Endothelial cell of umbilical vein (primary cell): Measurements from ENCODE around the gene SLC15A5. TPM values are rescaled to one million over a fixed set of nuclear protein-coding genes. Genes with fewer than 3 reads are reported as not detected.

Source experiments
- BruUV-seq: library from RNA; stranded (reverse); fragments of 400-500 nt; replicated peaks from 2 replicates; lab custom pipeline; 2021; lab: Mats Ljungman, UMichigan
- CTCF ChIA-PET: fragments of 300-600, 350-600 bp; sonication (Branson Sonifier 250); formaldehyde crosslinking; loops from one replicate; lab custom pipeline; 2021; ENCODE audit warnings: antibody characterized with exemption, inconsistent platforms; lab: Charles Lee
- POLR2A ChIA-PET: fragments of 300-600, 350-600 bp; sonication (Branson Sonifier 250); formaldehyde crosslinking; loops from one replicate; lab custom pipeline; 2021; ENCODE audit warnings: antibody characterized with exemption, inconsistent platforms; lab: Charles Lee
- DNase-seq: peaks from one replicate; pipeline ENCODE4 v3.0.0-alpha.2; 2011; ENCODE audit warnings: low read depth, low spot score
- FAIRE-seq: peaks from 2 replicates; lab custom pipeline; 2011; peaks lifted over from hg19 to GRCh38; lab: Jason Lieb, UNC
- H2AFZ ChIP-seq: 2 replicates; pipeline ENCODE4 v1.6.0; 2012; ENCODE audit warnings: low read depth, low read length, control low read depth, inconsistent platforms
- H3K27ac ChIP-seq: 2 replicates; pipeline ENCODE4 v1.5.1; 2011; ENCODE audit warnings: low read depth, mild to moderate bottlenecking, control low read depth, low read length, moderate library complexity; ENCODE audit not compliant: insufficient read depth
- H3K27me3 ChIP-seq, 2 experiments: 2 replicates each; pipeline versions ENCODE4 v1.6.0 to v1.6.1; 2011; ENCODE audit warnings: low read length in 2 of 2, mixed read lengths in 1 of 2; ENCODE audit not compliant: control insufficient read depth in 2 of 2, insufficient read depth in 2 of 2
- H3K36me3 ChIP-seq, 2 experiments: 2 replicates in 1 of 2; 3 replicates in 1 of 2; pipeline ENCODE4 v1.5.1; 2011; ENCODE audit warnings: low read length in 2 of 2, mild to moderate bottlenecking in 1 of 2, moderate library complexity in 1 of 2; ENCODE audit not compliant: control insufficient read depth in 2 of 2, insufficient read depth in 2 of 2; ENCODE audit errors: extremely low read depth in 1 of 2
- H3K4me1 ChIP-seq: 3 replicates; pipeline ENCODE4 v1.5.1; 2011; ENCODE audit warnings: mild to moderate bottlenecking, low read length; ENCODE audit not compliant: control insufficient read depth, insufficient read depth; ENCODE audit errors: extremely low read depth
- H3K4me2 ChIP-seq: 2 replicates; pipeline ENCODE4 v1.6.1; 2011; ENCODE audit warnings: low read length, control low read depth, mixed read lengths; ENCODE audit not compliant: insufficient read depth
- H3K4me3 ChIP-seq, 3 experiments: fragments of 200-600 bp in 1 of 3; sonication (generic), shearing (Covaris generic) in 1 of 3; replicated peaks in 1 of 3; 2 replicates each; pipeline ENCODE4 v1.5.1; 2011 to 2016; ENCODE audit warnings: control low read depth in 3 of 3, low read length in 3 of 3, mild to moderate bottlenecking in 2 of 3, inconsistent platforms in 1 of 3, low read depth in 1 of 3, moderate library complexity in 1 of 3; ENCODE audit not compliant: insufficient read depth in 1 of 3
- H3K79me2 ChIP-seq: 2 replicates; pipeline ENCODE4 v1.6.0; 2012; ENCODE audit warnings: low read length, inconsistent platforms; ENCODE audit not compliant: control insufficient read depth, insufficient read depth
- H3K9ac ChIP-seq: replicated peaks from 2 replicates; pipeline ENCODE3; 2011; ENCODE audit warnings: low read length, control low read depth; ENCODE audit not compliant: insufficient read depth; ENCODE audit errors: extremely low read depth
- H3K9me1 ChIP-seq: replicated peaks from 3 replicates; pipeline ENCODE4 v1.6.0; 2011; ENCODE audit warnings: mild to moderate bottlenecking, low read length; ENCODE audit not compliant: control insufficient read depth, insufficient read depth; ENCODE audit errors: extremely low read depth
- H3K9me3 ChIP-seq: replicated peaks from 2 replicates; pipeline ENCODE4 v1.5.1; 2012; ENCODE audit warnings: low read length, inconsistent platforms; ENCODE audit not compliant: control insufficient read depth, insufficient read depth
- H4K20me1 ChIP-seq: replicated peaks from 2 replicates; pipeline ENCODE3; 2011; ENCODE audit warnings: mild to moderate bottlenecking, low read length; ENCODE audit not compliant: control insufficient read depth, insufficient read depth; ENCODE audit errors: extremely low read depth
- EZH2 ChIP-seq: IDR thresholded peaks from 2 replicates; pipeline ENCODE4 v1.6.1; 2012; ENCODE audit warnings: borderline replicate concordance, low read depth, mild to moderate bottlenecking, moderate library complexity, low read length, inconsistent platforms; ENCODE audit not compliant: severe bottlenecking
- FOS ChIP-seq: IDR thresholded peaks from 2 replicates; pipeline ENCODE4 v1.6.1; 2011; ENCODE audit warnings: mild to moderate bottlenecking, low read length, moderate library complexity, borderline replicate concordance; ENCODE audit not compliant: insufficient read depth
- GATA2 ChIP-seq: IDR thresholded peaks from 2 replicates; pipeline ENCODE4 v1.7.0; 2011; ENCODE audit warnings: low read depth, mild to moderate bottlenecking, moderate library complexity, mixed read lengths, low read length; ENCODE audit not compliant: insufficient read length, insufficient read depth
- JUN ChIP-seq: IDR thresholded peaks from 2 replicates; pipeline ENCODE4 v1.6.1; 2011; ENCODE audit warnings: borderline replicate concordance, low read depth; ENCODE audit not compliant: insufficient read length, insufficient read depth
- MYC ChIP-seq: IDR thresholded peaks from one replicate; pipeline ENCODE4 v1.6.1; 2011; ENCODE audit warnings: mild to moderate bottlenecking, low read depth, low read length
- POLR2A ChIP-seq: IDR thresholded peaks from 2 replicates; pipeline ENCODE4 v1.6.1; 2012; ENCODE audit warnings: low read depth, mild to moderate bottlenecking, control low read depth, low read length
- POLR2AphosphoS5 ChIP-seq: IDR thresholded peaks from 2 replicates; pipeline ENCODE4 v1.6.1; 2012; ENCODE audit warnings: low read depth, mild to moderate bottlenecking, control low read depth, low read length, moderate library complexity; ENCODE audit not compliant: insufficient read depth
- dilution Hi-C: fragments of 300-500 bp; cut with MboI; formaldehyde crosslinking; loops from one replicate; pipeline ENCODE4 v1.15.0; 2019; ENCODE audit warnings: low sequenced_read_pairs; ENCODE audit not compliant: extremely low pct_ligation_motif_present
- intact Hi-C: fragments of 100-400 bp; cut with micrococcal nuclease; formaldehyde crosslinking; loops from one replicate; pipeline ENCODE4 v1.10.0; 2022
- polyA plus RNA-seq, 4 experiments: library from polyadenylated mRNA; depleted of rRNA in 3 of 4; stranded (reverse) in 3 of 4; unstranded in 1 of 4; fragments of >200 nt; gene quantifications; 2 replicates each; pipeline versions ENCODE4 v1.2.1 to v1.2.3, GENCODE V29; 2011 to 2012; ENCODE audit warnings: missing spikeins in 1 of 4
- total RNA-seq: library from RNA; stranded (reverse); gene quantifications from 2 replicates; pipeline ENCODE4 v1.2.3, GENCODE V29; 2021
- TF ChIP-seq, protein P1 (sequence below): IDR thresholded peaks from 2 replicates; pipeline ENCODE4 v1.6.1; 2011; ENCODE audit not compliant: insufficient read depth, insufficient read length
- TF ChIP-seq, protein P2 (sequence below), 2 donors: IDR thresholded peaks; 1 replicate in 1 of 2; 2 replicates in 1 of 2; pipeline ENCODE4 v1.5.1; 2011; ENCODE audit warnings: low read length in 2 of 2, mild to moderate bottlenecking in 2 of 2, moderate library complexity in 2 of 2, control low read depth in 1 of 2, inconsistent platforms in 1 of 2, low read depth in 1 of 2; ENCODE audit not compliant: insufficient read depth in 1 of 2; ENCODE audit errors: extremely low read depth in 1 of 2

The SLC15A5 gene
- total and polyA plus RNA-seq, 2 donors (not counting 3 experiments of a cell fraction or from before 2014, with no cell fraction given), result not detected

DNA sequence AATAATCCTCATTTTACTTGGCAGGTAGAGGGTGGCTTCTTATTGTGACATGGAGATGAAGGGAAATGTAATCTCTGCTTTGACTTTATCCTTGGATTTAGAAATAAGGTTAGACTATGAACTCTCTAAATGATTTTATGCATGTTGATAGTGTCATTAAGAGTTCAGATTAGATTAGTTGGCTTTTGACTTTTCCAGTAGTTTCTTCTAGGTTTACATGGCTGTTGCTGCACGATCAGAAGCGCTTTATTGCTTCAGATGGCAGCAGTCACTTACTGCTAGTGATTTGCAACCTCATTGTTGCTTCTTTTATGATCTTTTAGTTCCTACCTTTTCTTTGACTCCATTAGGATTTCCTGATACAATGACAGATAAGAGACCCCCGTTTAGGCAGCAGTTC lies 32.3 kb downstream of the SLC15A5 start:
- no peak for FAIRE-seq

More for the DNA sequence above, 32.3 kb downstream of the SLC15A5 start:
- H2AFZ ChIP-seq, result no peak overlapping the region
- no peaks in the 10 kb centered on the region for H3K36me3 ChIP-seq
- DNase-seq, result no peak
- intact Hi-C loops (no loop called here), dilution Hi-C loops (no loop called here)
- no peaks in the 10 kb centered on the region for H3K9me1 ChIP-seq
- TF ChIP-seq, protein P1, sequence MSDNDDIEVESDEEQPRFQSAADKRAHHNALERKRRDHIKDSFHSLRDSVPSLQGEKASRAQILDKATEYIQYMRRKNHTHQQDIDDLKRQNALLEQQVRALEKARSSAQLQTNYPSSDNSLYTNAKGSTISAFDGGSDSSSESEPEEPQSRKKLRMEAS, result no peak
- TF ChIP-seq MYC (no peak), JUN (no peak), POLR2A (no peak), EZH2 (no peak), FOS (no peak), POLR2AphosphoS5 (no peak), GATA2 (no peak)
- TF ChIP-seq, protein P2, sequence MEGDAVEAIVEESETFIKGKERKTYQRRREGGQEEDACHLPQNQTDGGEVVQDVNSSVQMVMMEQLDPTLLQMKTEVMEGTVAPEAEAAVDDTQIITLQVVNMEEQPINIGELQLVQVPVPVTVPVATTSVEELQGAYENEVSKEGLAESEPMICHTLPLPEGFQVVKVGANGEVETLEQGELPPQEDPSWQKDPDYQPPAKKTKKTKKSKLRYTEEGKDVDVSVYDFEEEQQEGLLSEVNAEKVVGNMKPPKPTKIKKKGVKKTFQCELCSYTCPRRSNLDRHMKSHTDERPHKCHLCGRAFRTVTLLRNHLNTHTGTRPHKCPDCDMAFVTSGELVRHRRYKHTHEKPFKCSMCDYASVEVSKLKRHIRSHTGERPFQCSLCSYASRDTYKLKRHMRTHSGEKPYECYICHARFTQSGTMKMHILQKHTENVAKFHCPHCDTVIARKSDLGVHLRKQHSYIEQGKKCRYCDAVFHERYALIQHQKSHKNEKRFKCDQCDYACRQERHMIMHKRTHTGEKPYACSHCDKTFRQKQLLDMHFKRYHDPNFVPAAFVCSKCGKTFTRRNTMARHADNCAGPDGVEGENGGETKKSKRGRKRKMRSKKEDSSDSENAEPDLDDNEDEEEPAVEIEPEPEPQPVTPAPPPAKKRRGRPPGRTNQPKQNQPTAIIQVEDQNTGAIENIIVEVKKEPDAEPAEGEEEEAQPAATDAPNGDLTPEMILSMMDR (IDR thresholded peaks at IDR 0.05; ENCODE audit: extremely low read depth in 1 of 2, insufficient read depth in 1 of 2, low read depth in 1 of 2, low read length in 2 of 2), result no peak
- H3K9ac ChIP-seq, result no peak overlapping the region
- POLR2A ChIA-PET, result no interaction called here
- no peak overlapping the region for H3K4me3 ChIP-seq
- no peaks in the 10 kb centered on the region for H3K27me3 ChIP-seq
- H3K79me2 ChIP-seq, result no peaks in the 10 kb centered on the region
- H3K27ac ChIP-seq, result no peak overlapping the region
- no TSS peak for BruUV-seq
- no peaks in the 10 kb centered on the region for H3K9me3 ChIP-seq
- CTCF ChIA-PET, result no interaction called here
- H3K4me1 ChIP-seq, result no peaks in the 10 kb centered on the region
- no peaks in the 10 kb centered on the region for H4K20me1 ChIP-seq
- H3K4me2 ChIP-seq, result no peak overlapping the region
